Measurements from ENCODE around the gene RIMS1. TPM values are rescaled to one million over a fixed set of nuclear protein-coding genes. Genes with fewer than 3 reads are reported as not detected.
"Not testable (repeated sequence)": the region's sequence is repeated elsewhere in the genome, so short reads cannot be mapped to it uniquely, and the experiment has no call there.

Gene RIMS1
- total RNA-seq, 1 donor from 2014 or later = 5.6 TPM

GRCh38 chr6:72316675-72317380, 430.5 kb downstream of the RIMS1 start:
- no peak for TF ChIP-seq CTCF (IDR thresholded peaks at IDR 0.05; ENCODE audit: unreplicated experiment)
- Mint-ChIP-seq H3K27me3 (no peaks in the 10 kb centered on the region), H3K4me1 (ENCODE audit: low read depth) (no peaks in the 10 kb centered on the region), H3K27ac (peak overlapping the region; percentile 62), H3K4me3 (ENCODE audit: low read depth) (no peak overlapping the region), H3K36me3 (ENCODE audit: insufficient read depth) (no peaks in the 10 kb centered on the region), H3K9me3 (ENCODE audit: low read depth) (no peaks in the 10 kb centered on the region)
- no peak for DNase-seq (ENCODE audit: low spot score, unreplicated experiment)

GRCh38 chr6:72321788-72322187, 435.4 kb downstream of the RIMS1 start:
- no peaks in the 10 kb centered on the region for H3K36me3 Mint-ChIP-seq (ENCODE audit: insufficient read depth)
- H3K4me3 Mint-ChIP-seq (ENCODE audit: low read depth) = no peak overlapping the region
- H3K9me3 Mint-ChIP-seq (ENCODE audit: low read depth) = no peaks in the 10 kb centered on the region
- DNase-seq (ENCODE audit: low spot score, unreplicated experiment) = no peak
- no peak overlapping the region for H3K27ac Mint-ChIP-seq
- H3K4me1 Mint-ChIP-seq (ENCODE audit: low read depth) = no peaks in the 10 kb centered on the region
- H3K27me3 Mint-ChIP-seq = no peaks in the 10 kb centered on the region
- TF ChIP-seq CTCF (IDR thresholded peaks at IDR 0.05; ENCODE audit: unreplicated experiment) = no peak

DNA sequence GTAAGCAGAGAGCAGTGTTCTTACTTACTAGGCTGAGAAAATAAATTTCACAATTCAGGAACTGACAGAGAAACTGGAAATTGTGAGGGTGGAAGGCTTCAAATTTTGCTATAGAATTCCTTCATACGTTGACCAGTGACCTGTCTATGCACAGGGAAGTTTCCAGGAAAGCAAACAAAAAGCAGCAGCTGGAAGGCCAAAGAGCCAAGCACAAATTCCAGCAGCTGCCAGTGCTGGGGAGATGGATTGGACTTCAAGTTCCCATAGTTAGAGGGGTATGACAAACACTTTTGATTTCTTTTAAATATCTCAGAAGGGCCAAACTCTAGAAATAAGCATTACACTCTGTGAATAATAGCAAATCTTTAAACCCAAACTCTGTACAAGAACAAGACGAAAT, 436.4 kb downstream of the RIMS1 start:
- no peak overlapping the region for H3K27ac Mint-ChIP-seq
- H3K9me3 Mint-ChIP-seq (ENCODE audit: low read depth) = no peaks in the 10 kb centered on the region
- no peak overlapping the region for H3K4me3 Mint-ChIP-seq (ENCODE audit: low read depth)

GRCh38 chr6:72324591-72324990, 438.2 kb downstream of the RIMS1 start:
- no peaks in the 10 kb centered on the region for H3K9me3 Mint-ChIP-seq (ENCODE audit: low read depth)

More for the DNA sequence above, 436.4 kb downstream of the RIMS1 start:
- H3K27me3 Mint-ChIP-seq = no peaks in the 10 kb centered on the region
- no peak for TF ChIP-seq CTCF (IDR thresholded peaks at IDR 0.05; ENCODE audit: unreplicated experiment)
- no peaks in the 10 kb centered on the region for H3K4me1 Mint-ChIP-seq (ENCODE audit: low read depth)
- no peak for DNase-seq (ENCODE audit: low spot score, unreplicated experiment)
- H3K36me3 Mint-ChIP-seq (ENCODE audit: insufficient read depth) = no peaks in the 10 kb centered on the region

GRCh38 chr6:72328775-72329174, 442.4 kb downstream of the RIMS1 start:
- no peak for DNase-seq (ENCODE audit: low spot score, unreplicated experiment)
- Mint-ChIP-seq H3K36me3 (ENCODE audit: insufficient read depth) (no peaks in the 10 kb centered on the region), H3K27ac (no peak overlapping the region), H3K9me3 (ENCODE audit: low read depth) (no peaks in the 10 kb centered on the region), H3K27me3 (no peaks in the 10 kb centered on the region), H3K4me1 (ENCODE audit: low read depth) (no peaks in the 10 kb centered on the region), H3K4me3 (ENCODE audit: low read depth) (no peak overlapping the region)
- no peak for TF ChIP-seq CTCF (IDR thresholded peaks at IDR 0.05; ENCODE audit: unreplicated experiment)

More at GRCh38 chr6:72324591-72324990, 438.2 kb downstream of the RIMS1 start:
- Mint-ChIP-seq H3K27ac (no peak overlapping the region), H3K36me3 (ENCODE audit: insufficient read depth) (no peaks in the 10 kb centered on the region), H3K4me1 (ENCODE audit: low read depth) (no peaks in the 10 kb centered on the region), H3K4me3 (ENCODE audit: low read depth) (no peak overlapping the region), H3K27me3 (no peaks in the 10 kb centered on the region)
- no peak for TF ChIP-seq CTCF (IDR thresholded peaks at IDR 0.05; ENCODE audit: unreplicated experiment)
- no peak for DNase-seq (ENCODE audit: low spot score, unreplicated experiment)

GRCh38 chr6:72335203-72335602, 448.9 kb downstream of the RIMS1 start:
- not testable (repeated sequence) for H3K36me3 Mint-ChIP-seq (ENCODE audit: insufficient read depth); H3K9me3 Mint-ChIP-seq (ENCODE audit: low read depth); H3K27ac Mint-ChIP-seq; DNase-seq (ENCODE audit: low spot score, unreplicated experiment); H3K27me3 Mint-ChIP-seq; H3K4me3 Mint-ChIP-seq (ENCODE audit: low read depth); H3K4me1 Mint-ChIP-seq (ENCODE audit: low read depth)
